Endodermal cell (in vitro differentiated cells): Measurements from ENCODE around the gene RAB6D. TPM values are rescaled to one million over a fixed set of nuclear protein-coding genes. Genes with fewer than 3 reads are reported as not detected.
"Not testable (repeated sequence)": the region's sequence is repeated elsewhere in the genome, so short reads cannot be mapped to it uniquely, and the experiment has no call there.

Experiments
- DNase-seq: peaks from one replicate; pipeline ENCODE4 v3.0.0-alpha.2; 2017
- H3K27ac ChIP-seq: 2 replicates; pipeline ENCODE4 v1.5.1; 2013; ENCODE audit warnings: mild to moderate bottlenecking, low read depth, low read length, moderate library complexity
- H3K27me3 ChIP-seq: 2 replicates; pipeline ENCODE4 v1.6.1; 2013; ENCODE audit warnings: mild to moderate bottlenecking, low read length, moderate library complexity; ENCODE audit not compliant: insufficient read depth, control insufficient read depth, poor library complexity, severe bottlenecking
- H3K36me3 ChIP-seq: 2 replicates; pipeline ENCODE4 v1.7.0; 2013; ENCODE audit warnings: mild to moderate bottlenecking, low read length, moderate library complexity; ENCODE audit not compliant: control insufficient read depth, insufficient read depth
- H3K4me1 ChIP-seq: one replicate; pipeline ENCODE4 v1.7.0; 2013; ENCODE audit warnings: low read length; ENCODE audit not compliant: control insufficient read depth, insufficient read depth
- H3K4me3 ChIP-seq: 2 replicates; pipeline ENCODE4 v1.5.1; 2013; ENCODE audit warnings: mild to moderate bottlenecking, low read length, moderate library complexity
- H3K9ac ChIP-seq: 2 replicates; pipeline ENCODE4 v1.6.1; 2013; ENCODE audit warnings: mild to moderate bottlenecking, low read length, moderate library complexity; ENCODE audit not compliant: poor library complexity, severe bottlenecking; ENCODE audit errors: extremely low read depth
- H3K9me3 ChIP-seq: 2 replicates; pipeline ENCODE4 v1.6.1; 2013; ENCODE audit warnings: mild to moderate bottlenecking, low read length, moderate library complexity; ENCODE audit not compliant: control insufficient read depth
- H3K27ac Mint-ChIP-seq: 2 replicates; pipeline ENCODE4 v1.8.0; 2020; ENCODE audit warnings: mixed read lengths
- H3K27me3 Mint-ChIP-seq: 2 replicates; pipeline ENCODE4 v1.8.0; 2021; ENCODE audit warnings: mild to moderate bottlenecking, mixed read lengths; ENCODE audit not compliant: insufficient read depth
- H3K36me3 Mint-ChIP-seq: 2 replicates; pipeline ENCODE4 v1.8.0; 2020; ENCODE audit warnings: low read depth, mixed read lengths
- H3K4me1 Mint-ChIP-seq: 2 replicates; pipeline ENCODE4 v1.8.0; 2020; ENCODE audit warnings: mixed read lengths
- H3K4me3 Mint-ChIP-seq: 2 replicates; pipeline ENCODE4 v1.8.0; 2020; ENCODE audit warnings: mild to moderate bottlenecking, moderate library complexity, mixed read lengths
- H3K9me3 Mint-ChIP-seq: 2 replicates; pipeline ENCODE4 v1.8.0; 2020; ENCODE audit warnings: mild to moderate bottlenecking, mixed read lengths
- WGBS, 2 experiments: methylation state at CpG; one replicate each; pipeline versions ENCODE4 v1.1.5 to v1.1.7; 2013; ENCODE audit warnings: missing lambda C conversion rate in 2 of 2, mixed read lengths in 1 of 2; ENCODE audit not compliant: insufficient coverage in 1 of 2, insufficient read length in 1 of 2; 5-methylcytosine and 5-hydroxymethylcytosine counted together
- total RNA-seq, 2 donors: library from RNA; stranded (reverse); fragmentation: NEBNext Ultra II Directional in 1 of 2; extraction: Animal tissue kit (Norgen Biotek cat#: 25700) in 1 of 2; gene quantifications; 2 replicates in 1 of 2; 3 replicates in 1 of 2; pipeline ENCODE4 v1.2.1, GENCODE V29; 2021
- TF ChIP-seq, protein P1 (sequence below): fragments of 200-600 bp; sonication (generic); conservative IDR thresholded peaks from 2 replicates; pipeline ENCODE4 v1.5.0; 2021; ENCODE audit warnings: antibody characterized with exemption, mild to moderate bottlenecking

The RAB6D gene
- total RNA-seq, 2 donors from 2014 or later, result 3.3 to 5.4 TPM

DNA sequence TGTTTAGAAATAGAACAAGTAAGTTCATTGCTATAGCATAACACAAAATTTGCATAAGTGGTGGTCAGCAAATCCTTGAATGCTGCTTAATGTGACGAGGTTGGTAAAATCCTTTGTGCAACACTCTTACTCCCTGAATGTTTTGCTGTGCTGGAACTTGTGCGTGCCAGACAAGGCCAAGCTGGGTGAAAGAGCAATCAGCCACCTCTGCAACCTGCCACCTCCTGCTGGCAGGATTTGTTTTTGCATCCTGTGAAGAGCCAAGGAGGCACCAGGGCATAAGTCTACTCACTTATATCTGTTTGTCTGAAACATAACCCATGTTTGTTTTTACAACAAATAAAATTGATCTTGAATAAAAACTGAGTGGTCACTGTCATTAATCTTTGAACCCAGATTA, 53.0 kb downstream of the RAB6D start:
- 67 to 97% methylated on average over 1 to 2 of the region's 2 CpGs for WGBS, 2 experiments
- TF ChIP-seq, protein P1, sequence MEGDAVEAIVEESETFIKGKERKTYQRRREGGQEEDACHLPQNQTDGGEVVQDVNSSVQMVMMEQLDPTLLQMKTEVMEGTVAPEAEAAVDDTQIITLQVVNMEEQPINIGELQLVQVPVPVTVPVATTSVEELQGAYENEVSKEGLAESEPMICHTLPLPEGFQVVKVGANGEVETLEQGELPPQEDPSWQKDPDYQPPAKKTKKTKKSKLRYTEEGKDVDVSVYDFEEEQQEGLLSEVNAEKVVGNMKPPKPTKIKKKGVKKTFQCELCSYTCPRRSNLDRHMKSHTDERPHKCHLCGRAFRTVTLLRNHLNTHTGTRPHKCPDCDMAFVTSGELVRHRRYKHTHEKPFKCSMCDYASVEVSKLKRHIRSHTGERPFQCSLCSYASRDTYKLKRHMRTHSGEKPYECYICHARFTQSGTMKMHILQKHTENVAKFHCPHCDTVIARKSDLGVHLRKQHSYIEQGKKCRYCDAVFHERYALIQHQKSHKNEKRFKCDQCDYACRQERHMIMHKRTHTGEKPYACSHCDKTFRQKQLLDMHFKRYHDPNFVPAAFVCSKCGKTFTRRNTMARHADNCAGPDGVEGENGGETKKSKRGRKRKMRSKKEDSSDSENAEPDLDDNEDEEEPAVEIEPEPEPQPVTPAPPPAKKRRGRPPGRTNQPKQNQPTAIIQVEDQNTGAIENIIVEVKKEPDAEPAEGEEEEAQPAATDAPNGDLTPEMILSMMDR, result peak; percentile 63
- not testable (repeated sequence) for H3K27me3 ChIP-seq, H3K27me3 Mint-ChIP-seq, H3K27ac ChIP-seq, H3K36me3 ChIP-seq, H3K4me1 Mint-ChIP-seq, H3K9me3 Mint-ChIP-seq, H3K4me1 ChIP-seq, H3K9me3 ChIP-seq, H3K4me3 Mint-ChIP-seq, H3K4me3 ChIP-seq, H3K9ac ChIP-seq, H3K36me3 Mint-ChIP-seq, H3K27ac Mint-ChIP-seq
- DNase-seq, result peak; percentile 57

Other genes with a start within 250 kb of the RAB6D start
- 1 to 10 TPM in 1 of 2 donors, under 1 TPM in 1; 0.35 to 2.3 TPM for gene POTEE, start 154.6 kb downstream of the RAB6D start, total RNA-seq
- not detected for gene TUBA3D, start 112.0 kb upstream of the RAB6D start, total RNA-seq
- 100 to 1,000 TPM; 133 to 144 TPM for gene MZT2A, start 128.2 kb upstream of the RAB6D start, total RNA-seq
- gene CCDC74A, start 163.7 kb upstream of the RAB6D start, total RNA-seq, result 10 to 100 TPM; 17.3 to 29.9 TPM